K562 (cell line): ENCODE results near the gene RNF207. TPM values are rescaled to one million over a fixed set of nuclear protein-coding genes. Genes with fewer than 3 reads are reported as not detected.
A peak's percentile ranks its signal among the peaks of the same experiment; 100 is the strongest.

Source experiments
- ASH1L ChIP-seq: fragments of 450-650 bp; IDR thresholded peaks from 2 replicates; pipeline ENCODE4 v1.6.1; 2018; ENCODE audit warnings: borderline replicate concordance, mild to moderate bottlenecking, low read depth; ENCODE audit not compliant: partially characterized antibody
- EHMT2 ChIP-seq: fragments of 450-650 bp; IDR thresholded peaks from 2 replicates; pipeline ENCODE4 v1.6.1; 2018; ENCODE audit warnings: antibody characterized with exemption
- FIP1L1 ChIP-seq: fragments of 200-400 bp; formaldehyde crosslinking; IDR thresholded peaks from 2 replicates; pipeline ENCODE4 v1.6.1; 2018; ENCODE audit warnings: mild to moderate bottlenecking, low read depth, low read length; ENCODE audit not compliant: poor library complexity, severe bottlenecking
- FOXK1 ChIP-seq: sonication (generic); formaldehyde crosslinking; IDR thresholded peaks from 2 replicates; pipeline ENCODE4 v1.8.0; 2022; ENCODE audit warnings: missing genetic modification reagents, mild to moderate bottlenecking, borderline replicate concordance
- FOXO4 ChIP-seq: fragments of 450-650 bp; formaldehyde crosslinking; IDR thresholded peaks from 2 replicates; pipeline ENCODE4 v1.4.0; 2020; ENCODE audit warnings: mild to moderate bottlenecking, moderate library complexity
- HES1 ChIP-seq: fragments of 450-650 bp; IDR thresholded peaks from 2 replicates; pipeline ENCODE4 v1.6.1; 2016; ENCODE audit warnings: low read depth, mild to moderate bottlenecking, moderate library complexity
- HNRNPH1 ChIP-seq: fragments of 200-400 bp; formaldehyde crosslinking; optimal IDR thresholded peaks from 2 replicates; pipeline ENCODE3; 2017; ENCODE audit warnings: low read depth, mild to moderate bottlenecking, low read length, moderate library complexity
- KDM4B ChIP-seq, 2 experiments: fragments of 450-650 bp in 1 of 2; sonication (generic) in 1 of 2; IDR thresholded peaks; 2 replicates each; pipeline ENCODE4 v1.6.1; 2016 to 2017; ENCODE audit warnings: borderline replicate concordance in 2 of 2, antibody characterized with exemption in 1 of 2, low read depth in 1 of 2, mild to moderate bottlenecking in 1 of 2
- NFXL1 ChIP-seq: fragments of 450-650 bp; formaldehyde crosslinking; IDR thresholded peaks from 2 replicates; pipeline ENCODE4 v1.4.0; 2021; ENCODE audit warnings: mild to moderate bottlenecking
- POLR2B ChIP-seq: fragments of 450-650 bp; IDR thresholded peaks from 2 replicates; pipeline ENCODE4 v1.6.1; 2018; ENCODE audit warnings: low read depth; ENCODE audit not compliant: partially characterized antibody
- PPARD ChIP-seq: fragments of 250-450 bp; sonication (Bioruptor Pico); IDR thresholded peaks from 2 replicates; pipeline ENCODE4 v1.8.0; 2022; ENCODE audit warnings: inconsistent platforms, mild to moderate bottlenecking, moderate library complexity
- SMARCA4 ChIP-seq: fragments of 450-650 bp; IDR thresholded peaks from 2 replicates; pipeline ENCODE4 v1.6.1; 2016
- SRSF9 ChIP-seq: fragments of 200-400 bp; formaldehyde crosslinking; IDR thresholded peaks from 2 replicates; pipeline ENCODE4 v1.6.1; 2017; ENCODE audit warnings: low read depth, low read length, borderline replicate concordance
- STAT5B ChIP-seq: fragments of 250-450 bp; sonication (Bioruptor Pico); IDR thresholded peaks from 2 replicates; pipeline ENCODE4 v1.8.0; 2021; ENCODE audit warnings: mild to moderate bottlenecking, inconsistent platforms
- TCF3 ChIP-seq: sonication (generic); formaldehyde crosslinking; IDR thresholded peaks from 2 replicates; pipeline ENCODE4 v1.4.0; 2020; ENCODE audit warnings: mild to moderate bottlenecking, missing genetic modification reagents
- TCFL5 ChIP-seq: fragments of 250-450 bp; sonication (Bioruptor Pico); conservative IDR thresholded peaks from 2 replicates; pipeline ENCODE4 v1.6.1; 2021; ENCODE audit warnings: mild to moderate bottlenecking, moderate library complexity, matching md5 sums
- TFE3 ChIP-seq: fragments of 450-650 bp; formaldehyde crosslinking; IDR thresholded peaks from 2 replicates; pipeline ENCODE4 v1.4.0; 2020; ENCODE audit warnings: mild to moderate bottlenecking, mixed read lengths
- ZBTB2 ChIP-seq: fragments of 450-650 bp; IDR thresholded peaks from 2 replicates; pipeline ENCODE4 v1.6.1; 2016; ENCODE audit warnings: antibody characterized with exemption
- ZEB2 ChIP-seq: fragments of 450-650 bp; IDR thresholded peaks from 2 replicates; pipeline ENCODE4 v1.6.1; 2016
- ZNF644 ChIP-seq: fragments of 200-800 bp; sonication (Bioruptor generic); IDR thresholded peaks from 2 replicates; pipeline ENCODE4 v1.6.1; 2016; ENCODE audit warnings: low read depth, missing genetic modification characterization, missing compliant biosample characterization
- ZNF699 ChIP-seq: fragments of 250-450 bp; sonication (Bioruptor Pico); IDR thresholded peaks from 2 replicates; pipeline ENCODE4 v1.8.0; 2021; ENCODE audit warnings: mild to moderate bottlenecking, moderate library complexity; ENCODE audit not compliant: insufficient replicate concordance
- ZSCAN32 ChIP-seq: fragments of 450-650 bp; formaldehyde crosslinking; IDR thresholded peaks from 2 replicates; pipeline ENCODE4 v1.4.0; 2020; ENCODE audit warnings: mild to moderate bottlenecking, moderate library complexity
- polyA plus RNA-seq, 8 experiments: library from polyadenylated mRNA; depleted of rRNA in 4 of 8; stranded (reverse) in 5 of 8; unstranded in 3 of 8; fragments of >200 nt; fragmentation: Nextera tagmentation in 2 of 8; fragmentation: Illumina TruSeq in 1 of 8; extraction: Ambion mirVana in 2 of 8; extraction: Trizol in 1 of 8; gene quantifications; 2 replicates each; pipeline versions ENCODE4 v1.2.1 to v1.2.3, GENCODE V29; 2011 to 2014; ENCODE audit warnings: inconsistent platforms in 1 of 8, missing spikeins in 1 of 8
- total RNA-seq, 7 experiments: library from RNA; depleted of rRNA in 6 of 7; stranded (reverse); fragments of >200 nt in 6 of 7; fragmentation: Illumina TruSeq in 2 of 7; extraction: Trizol in 2 of 7; gene quantifications; 2 replicates each; pipeline versions ENCODE4 v1.2.1 to v1.2.3, GENCODE V29; 2011 to 2021; ENCODE audit warnings: low replicate concordance in 1 of 7

Gene RNF207
- total and polyA plus RNA-seq, 9 of the 15 experiments (the other 6 are each of a cell fraction or from before 2014, with no cell fraction given) = 2.7 to 30.6 (median 12.9) TPM

GRCh38 chr1:6205849-6206519 lies at the start of gene RNF207 (continued):
- TF ChIP-seq FOXK1 (no peak), EHMT2 (no peak), ZNF699 (no peak), ZBTB2 (peak; percentile 43; the same call in 1 of the 2 replicates), FOXO4 (CRISPR knock-in tag) (no peak), TCF3 (CRISPR knock-in tag) (no peak), SMARCA4 (peak; percentile 8; the same call in 1 of the 2 replicates), FIP1L1 (peak; percentile 39), ZEB2 (no peak), ASH1L (no peak), ZNF644 (no peak), HNRNPH1 (no peak), HES1 (no peak), SRSF9 (no peak), TFE3 (CRISPR knock-in tag) (no peak), ZSCAN32 (no peak), TCFL5 (CRISPR knock-in tag) (no peak), POLR2B (peak; percentile 43), STAT5B (CRISPR knock-in tag) (no peak), KDM4B (IDR thresholded peaks at IDR 0.05; ENCODE audit: borderline replicate concordance in 2 of 2, low read depth in 1 of 2) (no peak), NFXL1 (CRISPR knock-in tag) (no peak), PPARD (no peak)
